HEK293T (cell line): ENCODE data around the gene SIGLEC11.

Experiments used
- FOXM1 ChIP-seq: fragments of 450-650 bp; IDR thresholded peaks from 2 replicates; pipeline ENCODE4 v1.6.1; 2017; ENCODE audit warnings: mild to moderate bottlenecking, borderline replicate concordance
- HDGF ChIP-seq: fragments of 450-650 bp; IDR thresholded peaks from 2 replicates; pipeline ENCODE4 v1.6.1; 2017; ENCODE audit warnings: antibody characterized with exemption, borderline replicate concordance
- TARDBP ChIP-seq: fragments of 450-650 bp; IDR thresholded peaks from 2 replicates; pipeline ENCODE4 v1.6.1; 2016

- no peak for TF ChIP-seq FOXM1
- no peak for TF ChIP-seq TARDBP
- TF ChIP-seq HDGF = no peak
Observed at GRCh38 chr19:50003810-50004419, 42.9 kb upstream of the SIGLEC11 start.
